Right cardiac atrium (tissue), 5 donors: Measurements from ENCODE around the gene SPSB1. TPM values are rescaled to one million over a fixed set of nuclear protein-coding genes. Genes with fewer than 3 reads are reported as not detected.

Experiments used
- ATAC-seq, 2 donors: fragments of 200-7000 bp; cut with Tn5 transposase; one replicate each; pipeline versions ENCODE4 v1.8.0 to v1.9.1; 2020; ENCODE audit warnings: moderate library complexity in 2 of 2, mild to moderate bottlenecking in 1 of 2
- DNase-seq, 3 donors: peaks; one replicate each; pipeline ENCODE4 v3.0.0-alpha.2; 2020
- H3K27ac ChIP-seq: one replicate; pipeline ENCODE4 v1.5.1; 2013; ENCODE audit warnings: mild to moderate bottlenecking, low read length, control low read depth, moderate library complexity
- H3K27me3 ChIP-seq: one replicate; pipeline ENCODE4 v1.6.1; 2013; ENCODE audit not compliant: control insufficient read depth, insufficient read depth
- H3K4me1 ChIP-seq: one replicate; pipeline ENCODE4 v1.6.1; 2013; ENCODE audit warnings: low read length; ENCODE audit not compliant: control insufficient read depth, insufficient read depth
- H3K4me3 ChIP-seq: one replicate; pipeline ENCODE4 v1.5.1; 2013; ENCODE audit warnings: low read length, control low read depth
- H3K9me3 ChIP-seq: one replicate; pipeline ENCODE4 v1.6.1; 2013; ENCODE audit warnings: low read length; ENCODE audit not compliant: control insufficient read depth
- WGBS: extraction: QIAGEN DNeasy Blood & Tissue Kit; methylation state at CpG from one replicate; pipeline ENCODE4 v1.1.7; 2013; 5-methylcytosine and 5-hydroxymethylcytosine counted together
- intact Hi-C, 4 donors: fragments of 100-400 bp; cut with DNase I; formaldehyde crosslinking; loops; one replicate each; pipeline versions ENCODE4 v1.11.0 to v1.14.0; 2022 to 2023
- polyA plus RNA-seq: library from polyadenylated mRNA; stranded (reverse); fragments of 200-250 nt; gene quantifications from one replicate; pipeline ENCODE4 v1.2.3, GENCODE V29; 2013
- total RNA-seq, 4 donors: library from RNA; stranded (reverse); fragmentation: NEBNext Ultra II Directional; extraction: Animal tissue kit (Norgen Biotek cat#: 25700); gene quantifications; one replicate each; pipeline ENCODE4 v1.2.1, GENCODE V29; 2021
- donor health status: healthy with polysubstance abuse.
- donor health status: DM: no; HTN: yes; CAD: no.
- donor health status: DM: no; HTN: no; CAD: no.
- donor health status: DM: no; HTN: yes; CAD: no; lungs with severe emphysema.
- donor health status: DM: yes; HTN: yes; CAD: no.

The SPSB1 gene
- total and polyA plus RNA-seq, 5 donors = 15.5 to 24.0 (median 16.5) TPM

DNA sequence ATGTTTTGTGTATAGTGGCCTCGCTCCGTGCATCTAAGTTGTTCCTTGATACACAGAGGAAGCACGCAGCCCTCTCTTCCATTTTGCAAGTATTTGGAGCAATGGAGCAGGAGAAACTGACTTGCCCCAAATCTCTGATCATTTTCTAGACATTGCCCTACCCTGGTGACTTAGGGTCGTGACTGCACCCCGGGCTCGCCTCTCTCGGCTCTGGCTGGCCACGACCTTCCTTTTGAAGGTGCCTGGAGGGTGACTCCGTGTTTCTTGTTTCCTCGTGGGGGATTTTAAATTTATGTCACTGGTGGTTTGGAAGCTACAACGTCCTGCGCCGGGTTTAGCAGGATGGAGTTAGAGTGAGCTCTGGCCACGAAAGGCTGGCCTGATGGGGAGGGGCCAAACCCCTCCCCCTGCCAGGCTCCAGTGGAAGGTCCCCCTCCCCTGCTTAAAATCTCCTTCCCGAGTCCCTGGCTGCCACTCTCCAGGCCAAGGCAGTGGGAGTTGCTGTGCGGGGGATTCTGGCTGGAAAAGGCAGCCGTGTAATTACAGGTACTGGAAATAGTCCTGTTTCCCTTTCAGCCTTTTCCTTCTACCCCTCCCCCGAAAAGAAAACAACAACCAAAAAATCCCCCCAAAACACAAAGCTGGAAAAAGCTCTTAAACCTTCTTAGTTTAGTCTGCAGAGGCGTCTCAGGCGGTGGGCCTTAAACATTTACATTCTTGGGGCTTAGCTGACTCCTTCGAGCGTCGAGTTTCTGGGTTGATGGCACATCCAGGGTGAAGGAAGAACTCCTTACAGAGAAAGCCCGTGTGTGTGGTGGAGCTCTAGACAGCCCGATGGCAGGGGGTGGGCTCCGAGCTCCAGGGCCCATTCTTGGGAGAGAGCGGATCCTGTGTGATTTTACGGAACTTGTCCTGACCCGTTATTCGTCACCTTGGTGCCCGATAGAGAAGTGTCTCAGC is 28.1 kb downstream of the SPSB1 start:
- intact Hi-C loops = no loop called here
- Histone ChIP-seq H3K9me3 (no peaks in the 10 kb centered on the region), H3K4me1 (peaks cover 12% of the 10 kb centered on the region), H3K27me3 (no peaks in the 10 kb centered on the region), H3K4me3 (no peak overlapping the region), H3K27ac (no peak overlapping the region)
- ATAC-seq (no peak), DNase-seq (no peak)
- WGBS = 65% methylated on average over 31 of the region's 31 CpGs

DNA sequence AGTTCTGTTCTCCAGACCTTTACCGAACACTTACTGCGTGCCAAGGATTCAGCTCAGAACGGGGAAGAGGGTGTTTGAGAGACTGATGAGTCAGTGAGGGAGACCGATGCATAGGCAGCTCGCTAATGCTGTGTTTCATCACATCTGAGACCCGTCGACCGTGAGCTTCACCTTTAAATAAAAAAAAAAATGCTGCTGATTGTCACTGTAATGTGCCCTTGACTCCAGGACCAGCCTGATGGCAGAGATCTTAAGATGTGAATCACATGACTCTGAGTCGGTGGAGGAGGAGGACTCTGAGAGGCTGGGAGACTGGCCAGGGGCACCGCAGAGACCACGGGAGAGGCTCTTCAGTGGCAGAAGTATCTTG is 28.8 kb downstream of the SPSB1 start:
- intact Hi-C loops = no loop called here

DNA sequence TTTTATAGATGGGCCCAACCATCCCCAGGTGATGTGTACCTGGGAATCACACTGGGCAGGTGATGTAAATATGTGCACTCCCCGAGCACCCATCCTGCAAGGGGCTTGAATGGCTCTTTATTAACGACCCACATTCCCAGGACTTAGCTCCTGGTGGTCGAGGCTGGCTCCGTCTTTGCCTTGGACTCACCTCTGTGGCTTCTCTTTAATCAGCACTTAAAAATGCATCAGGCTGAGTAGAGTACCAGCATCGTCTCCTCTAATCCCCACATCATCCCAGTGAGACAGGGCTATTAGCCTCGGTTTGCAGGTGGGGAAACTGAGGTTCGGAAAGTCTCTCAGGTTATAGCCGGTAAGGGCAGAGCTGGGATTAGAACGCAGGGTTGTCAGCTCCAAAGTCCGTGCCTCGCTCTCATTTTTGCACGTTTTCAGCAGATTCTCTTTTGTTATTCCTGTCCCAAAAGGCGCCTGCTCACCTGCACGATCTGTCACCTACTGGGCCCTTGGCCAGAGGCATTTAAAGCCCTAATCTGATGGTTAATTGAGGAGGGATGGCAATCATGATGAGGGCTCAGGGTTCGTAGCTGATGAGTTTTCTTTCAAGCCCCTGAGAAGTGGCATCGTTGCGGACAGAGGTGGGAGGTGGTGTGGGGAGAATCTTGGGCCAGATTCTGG is 29.4 kb downstream of the SPSB1 start:
- Histone ChIP-seq H3K9me3 (no peaks in the 10 kb centered on the region), H3K4me1 (peaks cover 23% of the 10 kb centered on the region), H3K27ac (no peak overlapping the region), H3K4me3 (no peak overlapping the region), H3K27me3 (no peaks in the 10 kb centered on the region)
- intact Hi-C loops = no loop called here
- ATAC-seq = no peak
- DNase-seq = no peak
- 90% methylated on average over 17 of the region's 17 CpGs for WGBS

More for the DNA sequence above, 28.8 kb downstream of the SPSB1 start:
- H3K4me3 ChIP-seq = no peak overlapping the region
- 51% methylated on average over 11 of the region's 11 CpGs for WGBS
- no peak overlapping the region for H3K27ac ChIP-seq
- no peaks in the 10 kb centered on the region for H3K27me3 ChIP-seq
- H3K4me1 ChIP-seq = peaks cover 18% of the 10 kb centered on the region
- ATAC-seq (peak in 1 of 2 donors; percentile 53), DNase-seq (no peak)
- no peaks in the 10 kb centered on the region for H3K9me3 ChIP-seq

- WGBS = 52% methylated on average over 27 of the region's 27 CpGs
- peaks cover 23% of the 10 kb centered on the region for H3K4me1 ChIP-seq
- no peaks in the 10 kb centered on the region for H3K9me3 ChIP-seq
- no peak overlapping the region for H3K27ac ChIP-seq
- H3K27me3 ChIP-seq = no peaks in the 10 kb centered on the region
- ATAC-seq = peak; percentile 9 to 58
- intact Hi-C loops = no loop called here
- H3K4me3 ChIP-seq = no peak overlapping the region
- DNase-seq = peak in 1 of 3 donors; percentile 50
Observed at GRCh38 chr1:9322661-9323244, 30.1 kb downstream of the SPSB1 start.

- intact Hi-C loops = no loop called here
- no peak for ATAC-seq
- Histone ChIP-seq H3K27ac (no peak overlapping the region), H3K4me3 (no peak overlapping the region), H3K27me3 (no peaks in the 10 kb centered on the region), H3K9me3 (no peaks in the 10 kb centered on the region), H3K4me1 (peaks cover 23% of the 10 kb centered on the region)
- DNase-seq = peak in 1 of 3 donors; percentile 68
- 79% methylated on average over 33 of the region's 33 CpGs for WGBS
Observed at GRCh38 chr1:9324246-9325096, 31.8 kb downstream of the SPSB1 start.

GRCh38 chr1:9326596-9326995 is 33.9 kb downstream of the SPSB1 start:
- ATAC-seq (no peak), DNase-seq (no peak)
- peak overlapping the region; percentile 70 for H3K27ac ChIP-seq
- no peak overlapping the region for H3K4me3 ChIP-seq
- intact Hi-C loops = no loop called here
- peaks cover 17% of the 10 kb centered on the region for H3K4me1 ChIP-seq
- H3K27me3 ChIP-seq = no peaks in the 10 kb centered on the region
- H3K9me3 ChIP-seq = no peaks in the 10 kb centered on the region
- WGBS = 56% methylated on average over 9 of the region's 9 CpGs

DNA sequence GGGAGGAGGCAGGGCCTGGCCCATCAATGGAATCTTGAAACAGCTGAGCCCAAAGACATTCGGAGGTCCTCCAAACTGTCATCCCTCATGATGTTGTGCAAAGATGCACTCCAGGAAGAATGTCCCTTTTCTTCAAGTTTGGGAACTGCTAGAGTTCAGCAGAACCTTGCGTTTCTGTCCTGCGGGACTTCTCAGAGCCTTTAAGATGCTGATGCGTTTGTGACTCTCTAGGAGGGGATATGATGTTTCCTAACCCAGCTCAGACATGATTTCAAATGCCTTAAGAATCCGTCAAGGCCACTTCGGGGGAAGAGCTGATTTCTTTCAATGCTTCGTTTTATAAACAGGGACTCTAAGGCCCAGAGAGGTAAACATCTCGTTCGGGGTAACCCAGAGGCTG is 35.5 kb downstream of the SPSB1 start:
- Histone ChIP-seq H3K9me3 (no peaks in the 10 kb centered on the region), H3K4me1 (peaks cover 12% of the 10 kb centered on the region), H3K27ac (no peak overlapping the region), H3K27me3 (no peaks in the 10 kb centered on the region), H3K4me3 (no peak overlapping the region)
- WGBS = 89% methylated on average over 9 of the region's 9 CpGs
- intact Hi-C loops = no loop called here
- no peak for DNase-seq
- ATAC-seq = no peak

GRCh38 chr1:9328715-9329114 is 36.0 kb downstream of the SPSB1 start:
- Histone ChIP-seq H3K9me3 (no peaks in the 10 kb centered on the region), H3K4me3 (no peak overlapping the region), H3K27ac (no peak overlapping the region), H3K4me1 (peaks cover 12% of the 10 kb centered on the region), H3K27me3 (no peaks in the 10 kb centered on the region)
- DNase-seq = peak in 1 of 3 donors; percentile 31
- WGBS = 94% methylated on average over 12 of the region's 12 CpGs
- intact Hi-C loops = no loop called here
- no peak for ATAC-seq

DNA sequence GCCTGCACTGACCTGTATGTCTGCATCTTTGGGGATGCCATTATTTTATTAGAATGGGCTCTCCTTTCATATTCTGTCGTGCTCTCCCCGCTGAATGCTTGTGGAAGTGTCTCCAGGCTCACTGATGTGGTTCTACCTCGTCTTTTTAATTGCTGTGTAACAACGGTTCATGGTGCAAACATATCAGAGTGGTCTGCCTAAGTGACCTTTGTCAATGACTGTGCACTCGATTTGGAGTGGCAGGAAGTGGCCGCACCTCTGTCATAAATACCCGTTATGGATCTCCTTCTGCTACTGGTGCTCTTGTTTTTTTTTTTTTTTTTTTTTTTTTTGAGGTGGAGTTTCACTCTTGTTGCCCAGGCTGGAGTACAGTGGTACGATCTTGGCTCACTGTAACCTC is 38.3 kb downstream of the SPSB1 start:
- intact Hi-C loops = no loop called here

GRCh38 chr1:9331558-9332346 is 39.1 kb downstream of the SPSB1 start:
- Histone ChIP-seq H3K27me3 (no peaks in the 10 kb centered on the region), H3K27ac (no peak overlapping the region), H3K4me3 (no peak overlapping the region), H3K9me3 (no peaks in the 10 kb centered on the region), H3K4me1 (peaks cover 3% of the 10 kb centered on the region)
- 82% methylated on average over 13 of the region's 13 CpGs for WGBS
- DNase-seq (peak in 1 of 3 donors; percentile 28), ATAC-seq (no peak)
- intact Hi-C loops = no loop called here

More for the DNA sequence above, 38.3 kb downstream of the SPSB1 start:
- Histone ChIP-seq H3K9me3 (no peaks in the 10 kb centered on the region), H3K27ac (no peak overlapping the region), H3K4me3 (no peak overlapping the region), H3K27me3 (no peaks in the 10 kb centered on the region), H3K4me1 (peaks cover 9% of the 10 kb centered on the region)
- ATAC-seq (no peak), DNase-seq (no peak)
- 90% methylated on average over 8 of the region's 8 CpGs for WGBS
